Neural progenitor cell (in vitro differentiated cells): ENCODE results near the gene AZU1.

ENCODE experiments used
- CTCF ChIP-seq: fragments of 200-600 bp; sonication (generic); IDR thresholded peaks from 2 replicates; pipeline ENCODE4 v1.5.1; 2017; ENCODE audit warnings: antibody characterized with exemption, mild to moderate bottlenecking
- EZH2phosphoT487 ChIP-seq: fragments of 200-600 bp; sonication (generic); IDR thresholded peaks from 2 replicates; pipeline ENCODE4 v1.6.1; 2017; ENCODE audit warnings: antibody characterized with exemption

GRCh38 chr19:801030-801860 is 26.4 kb upstream of the AZU1 start:
- TF ChIP-seq CTCF (no peak), EZH2phosphoT487 (no peak)
